C1 segment of cervical spinal cord (tissue), 14 donors: Measurements from ENCODE around the gene IFNA2.
"Not testable (repeated sequence)": the region's sequence is repeated elsewhere in the genome, so short reads cannot be mapped to it uniquely, and the experiment has no call there.

ENCODE experiments used
- DNase-seq, 14 donors: peaks; one replicate each; lab custom pipeline; 2025; lab: John Stamatoyannopoulos, UW

IFNA2 gene

GRCh38 chr9:21385131-21385670 lies at the start of gene IFNA2:
Gene IFNA2, minus strand, starts transcription at chr9:21385398. Its CDS starts 69 bp downstream, at chr9:21385329.
- no peak for DNase-seq

GRCh38 chr9:21435015-21435383 lies 49.8 kb upstream of the IFNA2 start:
- not testable (repeated sequence) for DNase-seq

- DNase-seq = peak in 7 of 14 donors; percentile 12 to 40 (median 13)
Observed at GRCh38 chr9:21434202-21435014, 49.2 kb upstream of the IFNA2 start.

GRCh38 chr9:21432672-21433425 lies 47.7 kb upstream of the IFNA2 start:
- no peak for DNase-seq

GRCh38 chr9:21429191-21429590 lies 44.0 kb upstream of the IFNA2 start:
- no peak for DNase-seq

GRCh38 chr9:21428235-21428634 lies 43.0 kb upstream of the IFNA2 start:
- no peak for DNase-seq

GRCh38 chr9:21415493-21416267 lies 30.5 kb upstream of the IFNA2 start:
- peak in 2 of 14 donors; percentile 6 to 95 for DNase-seq

GRCh38 chr9:21414220-21414940 lies 29.2 kb upstream of the IFNA2 start:
- DNase-seq = peak in 1 of 14 donors; percentile 8

- no peak for DNase-seq
Observed at GRCh38 chr9:21413624-21414023, 28.4 kb upstream of the IFNA2 start.

GRCh38 chr9:21413151-21413550 lies 28.0 kb upstream of the IFNA2 start:
- DNase-seq = peak in 1 of 14 donors; percentile 5

- DNase-seq = no peak
Observed at GRCh38 chr9:21412107-21412506, 26.9 kb upstream of the IFNA2 start.

GRCh38 chr9:21408817-21409216 lies 23.6 kb upstream of the IFNA2 start, which contains the start of gene IFNA8:
Gene IFNA8, plus strand, starts transcription at chr9:21409117. Its CDS starts 60 bp downstream, at chr9:21409177.
- no peak for DNase-seq

GRCh38 chr9:21404146-21404545 lies 18.9 kb upstream of the IFNA2 start:
- DNase-seq = no peak

GRCh38 chr9:21402386-21403251 lies 17.4 kb upstream of the IFNA2 start:
- peak in 5 of 14 donors; percentile 24 to 51 (median 34) for DNase-seq

GRCh38 chr9:21399956-21400355 lies 14.8 kb upstream of the IFNA2 start:
- no peak for DNase-seq

GRCh38 chr9:21398955-21399489 lies 13.8 kb upstream of the IFNA2 start:
- DNase-seq = no peak

- DNase-seq = peak in 9 of 14 donors; percentile 11 to 68 (median 52)
Observed at GRCh38 chr9:21395778-21396717, 10.8 kb upstream of the IFNA2 start.

- no peak for DNase-seq
Observed at GRCh38 chr9:21392270-21392669, 7.1 kb upstream of the IFNA2 start.
